K562 (cell line): ENCODE data around the gene PLPPR4.

Source experiments
- CREB3 ChIP-seq: fragments of 450-650 bp; conservative IDR thresholded peaks from 2 replicates; pipeline ENCODE4 v1.6.1; 2016; ENCODE audit warnings: missing genetic modification characterization, low read depth, mild to moderate bottlenecking, missing compliant biosample characterization, moderate library complexity
- E2F5 ChIP-seq: sonication (generic); formaldehyde crosslinking; IDR thresholded peaks from 2 replicates; pipeline ENCODE4 v1.8.0; 2022; ENCODE audit warnings: mild to moderate bottlenecking, missing genetic modification reagents
- ELF1 ChIP-seq: fragments of 200-800 bp; sonication (Bioruptor generic); IDR thresholded peaks from 2 replicates; pipeline ENCODE4 v1.6.1; 2016; ENCODE audit warnings: missing genetic modification characterization, missing compliant biosample characterization
- EP300 ChIP-seq: IDR thresholded peaks from 2 replicates; pipeline ENCODE4 v1.6.1; 2012; ENCODE audit warnings: low read length, improper control_type of control experiment
- HDAC2 ChIP-seq: fragments of 450-650 bp; IDR thresholded peaks from 2 replicates; pipeline ENCODE4 v1.6.1; 2016; ENCODE audit warnings: mild to moderate bottlenecking
- JUNB ChIP-seq: fragments of 450-650 bp; formaldehyde crosslinking; conservative IDR thresholded peaks from 2 replicates; pipeline ENCODE4 v1.4.0; 2020; ENCODE audit warnings: mild to moderate bottlenecking
- NFATC3 ChIP-seq: fragments of 450-650 bp; IDR thresholded peaks from 2 replicates; pipeline ENCODE4 v1.6.1; 2017; ENCODE audit warnings: mild to moderate bottlenecking
- NFYB ChIP-seq: IDR thresholded peaks from 2 replicates; pipeline ENCODE4 v1.6.1; 2011; ENCODE audit warnings: mild to moderate bottlenecking, moderate library complexity; ENCODE audit not compliant: insufficient read length; ENCODE audit errors: extremely low read depth
- NR1H2 ChIP-seq: sonication (generic); formaldehyde crosslinking; IDR thresholded peaks from 2 replicates; pipeline ENCODE4 v1.4.0; 2020; ENCODE audit warnings: mild to moderate bottlenecking, missing genetic modification reagents
- SNIP1 ChIP-seq: fragments of 450-650 bp; IDR thresholded peaks from 2 replicates; pipeline ENCODE4 v1.7.1; 2017; ENCODE audit warnings: low read depth, mild to moderate bottlenecking
- SRF ChIP-seq, 2 experiments: fragments of 250-450, 450-650 bp in 1 of 2; sonication (Bioruptor Pico) in 1 of 2; sonication (generic) in 1 of 2; formaldehyde crosslinking; IDR thresholded peaks; 2 replicates each; pipeline versions ENCODE4 v1.5.0 to v1.5.1; 2020 to 2022; ENCODE audit warnings: mild to moderate bottlenecking in 1 of 2, missing genetic modification reagents in 1 of 2
- ZNF398 ChIP-seq: fragments of 250-450 bp; sonication (Bioruptor Pico); IDR thresholded peaks from 2 replicates; pipeline ENCODE4 v1.8.0; 2021; ENCODE audit warnings: moderate library complexity, mild to moderate bottlenecking, inconsistent platforms
- ZNF639 ChIP-seq, 2 experiments: fragments of 200-800 bp in 1 of 2; sonication (Bioruptor generic) in 1 of 2; sonication (generic) in 1 of 2; formaldehyde crosslinking in 1 of 2; IDR thresholded peaks in 1 of 2; conservative IDR thresholded peaks in 1 of 2; 2 replicates each; pipeline versions ENCODE4 v1.5.0 to v1.6.1; 2016 to 2020; ENCODE audit warnings: missing compliant biosample characterization in 1 of 2, missing genetic modification characterization in 1 of 2, missing genetic modification reagents in 1 of 2
- TF ChIP-seq, protein P1 (sequence below), 3 experiments: IDR thresholded peaks in 2 of 3; conservative IDR thresholded peaks in 1 of 3; 2 replicates each; pipeline ENCODE4 v1.5.1; 2011 to 2012; ENCODE audit warnings: low read length in 3 of 3, mild to moderate bottlenecking in 3 of 3, control low read depth in 2 of 3, improper control_type of control experiment in 1 of 3, inconsistent platforms in 1 of 3, low read depth in 1 of 3, mixed read lengths in 1 of 3, moderate library complexity in 1 of 3; ENCODE audit not compliant: insufficient read depth in 2 of 3

- TF ChIP-seq CREB3 (tag) (no peak), JUNB (CRISPR knock-in tag) (no peak), HDAC2 (no peak), ZNF639 (CRISPR knock-in tag; conservative IDR thresholded peaks at IDR 0.05 in 1 of 2, IDR thresholded peaks at IDR 0.05 in 1 of 2) (no peak), NR1H2 (CRISPR knock-in tag) (no peak), E2F5 (CRISPR knock-in tag) (no peak), ELF1 (tag) (no peak), ZNF398 (no peak), NFYB (no peak), SRF (CRISPR knock-in tag; IDR thresholded peaks at IDR 0.05) (no peak), SNIP1 (no peak), NFATC3 (no peak), EP300 (no peak)
- TF ChIP-seq, protein P1, sequence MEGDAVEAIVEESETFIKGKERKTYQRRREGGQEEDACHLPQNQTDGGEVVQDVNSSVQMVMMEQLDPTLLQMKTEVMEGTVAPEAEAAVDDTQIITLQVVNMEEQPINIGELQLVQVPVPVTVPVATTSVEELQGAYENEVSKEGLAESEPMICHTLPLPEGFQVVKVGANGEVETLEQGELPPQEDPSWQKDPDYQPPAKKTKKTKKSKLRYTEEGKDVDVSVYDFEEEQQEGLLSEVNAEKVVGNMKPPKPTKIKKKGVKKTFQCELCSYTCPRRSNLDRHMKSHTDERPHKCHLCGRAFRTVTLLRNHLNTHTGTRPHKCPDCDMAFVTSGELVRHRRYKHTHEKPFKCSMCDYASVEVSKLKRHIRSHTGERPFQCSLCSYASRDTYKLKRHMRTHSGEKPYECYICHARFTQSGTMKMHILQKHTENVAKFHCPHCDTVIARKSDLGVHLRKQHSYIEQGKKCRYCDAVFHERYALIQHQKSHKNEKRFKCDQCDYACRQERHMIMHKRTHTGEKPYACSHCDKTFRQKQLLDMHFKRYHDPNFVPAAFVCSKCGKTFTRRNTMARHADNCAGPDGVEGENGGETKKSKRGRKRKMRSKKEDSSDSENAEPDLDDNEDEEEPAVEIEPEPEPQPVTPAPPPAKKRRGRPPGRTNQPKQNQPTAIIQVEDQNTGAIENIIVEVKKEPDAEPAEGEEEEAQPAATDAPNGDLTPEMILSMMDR (IDR thresholded peaks at IDR 0.05 in 2 of 3, conservative IDR thresholded peaks at IDR 0.05 in 1 of 3; ENCODE audit: insufficient read depth in 2 of 3, low read depth in 1 of 3, low read length in 3 of 3): no peak
Observed at GRCh38 chr1:99282536-99282935, 18.2 kb downstream of the PLPPR4 start.
